ENCODE data around the gene TBC1D5. TPM values are rescaled to one million over a fixed set of nuclear protein-coding genes. Genes with fewer than 3 reads are reported as not detected.

TBC1D5 gene
- total and polyA plus RNA-seq, 2 of the 8 experiments (the other 6 are each of a cell fraction or from before 2014, with no cell fraction given): 11.0 to 22.9 TPM

- TF ChIP-seq USF2 (IDR thresholded peaks at IDR 0.05; ENCODE audit: low read length) (no peak), YY1 (IDR thresholded peaks at IDR 0.05; ENCODE audit: low read depth, low read length) (no peak)
These were observed 401.7 kb downstream of the TBC1D5 start (continued) for GRCh38 chr3:17340693-17341092.
